Activated CD8-positive, alpha-beta memory T cell treated with anti-CD3 and anti-CD28 coated beads, Interleukin-2, amount 50 U/mL, for 24 hours (primary cell): Measurements from ENCODE around the gene HIVEP3.

Source experiments
- DNase-seq: peaks from one replicate; pipeline ENCODE4 v3.0.0-alpha.2; 2020; ENCODE audit errors: extremely low read depth

HIVEP3 gene

GRCh38 chr1:41530411-41530810 lies 388.3 kb downstream of the HIVEP3 start:
- DNase-seq: no peak

- DNase-seq: no peak
These were observed 388.9 kb downstream of the HIVEP3 start for GRCh38 chr1:41529621-41530395.

GRCh38 chr1:41528726-41529605 lies 389.8 kb downstream of the HIVEP3 start:
- DNase-seq: no peak

- DNase-seq: no peak
These were observed 390.6 kb downstream of the HIVEP3 start for GRCh38 chr1:41528106-41528505.

- DNase-seq: no peak
These were observed 391.7 kb downstream of the HIVEP3 start for GRCh38 chr1:41526956-41527561.

- no peak for DNase-seq
These were observed 392.7 kb downstream of the HIVEP3 start for GRCh38 chr1:41525891-41526587.

- DNase-seq: no peak
These were observed 393.7 kb downstream of the HIVEP3 start for GRCh38 chr1:41524676-41525675.

- no peak for DNase-seq
These were observed 394.6 kb downstream of the HIVEP3 start for GRCh38 chr1:41523949-41524675.

GRCh38 chr1:41523071-41523470 lies 395.7 kb downstream of the HIVEP3 start:
- no peak for DNase-seq

GRCh38 chr1:41521766-41522165 lies 397.0 kb downstream of the HIVEP3 start:
- DNase-seq: no peak

GRCh38 chr1:41520951-41521752 lies 397.6 kb downstream of the HIVEP3 start:
- no peak for DNase-seq

- no peak for DNase-seq
These were observed 399.1 kb downstream of the HIVEP3 start for GRCh38 chr1:41519667-41520066.

GRCh38 chr1:41518471-41518870 lies 400.3 kb downstream of the HIVEP3 start:
- no peak for DNase-seq

GRCh38 chr1:41517062-41517438 lies 401.7 kb downstream of the HIVEP3 start:
- DNase-seq: no peak

- no peak for DNase-seq
These were observed 402.3 kb downstream of the HIVEP3 start for GRCh38 chr1:41516168-41517061.

GRCh38 chr1:41515778-41516167 lies 402.9 kb downstream of the HIVEP3 start:
- no peak for DNase-seq

- no peak for DNase-seq
These were observed 403.5 kb downstream of the HIVEP3 start for GRCh38 chr1:41515131-41515678.

- DNase-seq: no peak
These were observed 404.3 kb downstream of the HIVEP3 start for GRCh38 chr1:41514381-41514780.
